ENCODE data around the gene ALK. TPM values are rescaled to one million over a fixed set of nuclear protein-coding genes. Genes with fewer than 3 reads are reported as not detected.

ALK gene
- total RNA-seq, 1 donor from 2014 or later: not detected

DNA sequence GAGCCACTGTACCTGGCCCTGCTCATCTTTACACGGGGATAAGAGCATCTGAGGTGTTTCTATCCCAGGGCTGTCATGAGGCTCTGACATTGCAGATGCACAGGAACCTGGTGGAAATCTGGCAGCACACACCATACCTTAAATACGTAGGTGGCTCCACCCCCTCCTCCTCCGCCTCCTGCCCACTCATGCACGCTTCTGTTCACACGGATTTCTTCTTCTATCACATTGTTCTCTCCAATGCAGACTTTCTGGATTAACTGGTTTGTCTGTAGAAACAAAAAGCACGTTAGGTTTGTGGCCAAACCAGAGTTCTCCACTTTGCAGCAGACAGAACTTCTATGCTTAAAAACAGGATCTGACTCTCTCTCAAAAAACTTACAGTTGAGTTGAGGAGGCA lies 688.0 kb downstream of the ALK start:
- TF ChIP-seq, protein P1, sequence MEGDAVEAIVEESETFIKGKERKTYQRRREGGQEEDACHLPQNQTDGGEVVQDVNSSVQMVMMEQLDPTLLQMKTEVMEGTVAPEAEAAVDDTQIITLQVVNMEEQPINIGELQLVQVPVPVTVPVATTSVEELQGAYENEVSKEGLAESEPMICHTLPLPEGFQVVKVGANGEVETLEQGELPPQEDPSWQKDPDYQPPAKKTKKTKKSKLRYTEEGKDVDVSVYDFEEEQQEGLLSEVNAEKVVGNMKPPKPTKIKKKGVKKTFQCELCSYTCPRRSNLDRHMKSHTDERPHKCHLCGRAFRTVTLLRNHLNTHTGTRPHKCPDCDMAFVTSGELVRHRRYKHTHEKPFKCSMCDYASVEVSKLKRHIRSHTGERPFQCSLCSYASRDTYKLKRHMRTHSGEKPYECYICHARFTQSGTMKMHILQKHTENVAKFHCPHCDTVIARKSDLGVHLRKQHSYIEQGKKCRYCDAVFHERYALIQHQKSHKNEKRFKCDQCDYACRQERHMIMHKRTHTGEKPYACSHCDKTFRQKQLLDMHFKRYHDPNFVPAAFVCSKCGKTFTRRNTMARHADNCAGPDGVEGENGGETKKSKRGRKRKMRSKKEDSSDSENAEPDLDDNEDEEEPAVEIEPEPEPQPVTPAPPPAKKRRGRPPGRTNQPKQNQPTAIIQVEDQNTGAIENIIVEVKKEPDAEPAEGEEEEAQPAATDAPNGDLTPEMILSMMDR (IDR thresholded peaks at IDR 0.05; ENCODE audit: unreplicated experiment): no peak
- Mint-ChIP-seq H3K36me3 (ENCODE audit: insufficient read depth) (no peaks in the 10 kb centered on the region), H3K4me3 (ENCODE audit: low read depth) (no peak overlapping the region), H3K27me3 (peaks cover 18% of the 10 kb centered on the region), H3K9me3 (ENCODE audit: low read depth) (no peaks in the 10 kb centered on the region), H3K27ac (no peak overlapping the region), H3K4me1 (ENCODE audit: low read depth) (no peaks in the 10 kb centered on the region)
- DNase-seq (ENCODE audit: low spot score, unreplicated experiment): no peak

DNA sequence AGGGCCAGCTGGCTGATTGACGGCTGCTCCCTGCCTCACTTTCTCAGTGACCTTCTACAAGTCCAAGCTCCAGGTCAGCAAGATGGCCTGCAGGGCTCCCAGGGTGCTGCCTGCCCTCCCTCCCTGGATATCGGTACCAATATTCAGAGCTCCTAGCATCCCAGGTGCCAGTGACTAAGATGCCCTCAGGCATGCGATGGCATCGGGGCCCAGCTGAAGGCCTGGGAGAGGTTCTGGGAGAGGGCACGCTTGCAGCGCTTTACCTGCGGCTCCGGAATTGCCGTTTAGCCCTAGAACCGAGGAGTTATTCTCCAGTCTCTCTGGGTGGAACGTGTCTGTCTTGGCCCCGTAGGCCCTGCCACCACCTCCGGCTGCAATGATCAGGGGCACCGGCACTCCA lies 689.3 kb downstream of the ALK start:
- H3K27ac Mint-ChIP-seq: no peak overlapping the region
- H3K9me3 Mint-ChIP-seq (ENCODE audit: low read depth): no peaks in the 10 kb centered on the region
- no peak overlapping the region for H3K4me3 Mint-ChIP-seq (ENCODE audit: low read depth)
- TF ChIP-seq, protein P1 (IDR thresholded peaks at IDR 0.05; ENCODE audit: unreplicated experiment): no peak
- H3K4me1 Mint-ChIP-seq (ENCODE audit: low read depth): no peaks in the 10 kb centered on the region
- H3K27me3 Mint-ChIP-seq: peaks cover 15% of the 10 kb centered on the region
- DNase-seq (ENCODE audit: low spot score, unreplicated experiment): no peak
- no peaks in the 10 kb centered on the region for H3K36me3 Mint-ChIP-seq (ENCODE audit: insufficient read depth)

DNA sequence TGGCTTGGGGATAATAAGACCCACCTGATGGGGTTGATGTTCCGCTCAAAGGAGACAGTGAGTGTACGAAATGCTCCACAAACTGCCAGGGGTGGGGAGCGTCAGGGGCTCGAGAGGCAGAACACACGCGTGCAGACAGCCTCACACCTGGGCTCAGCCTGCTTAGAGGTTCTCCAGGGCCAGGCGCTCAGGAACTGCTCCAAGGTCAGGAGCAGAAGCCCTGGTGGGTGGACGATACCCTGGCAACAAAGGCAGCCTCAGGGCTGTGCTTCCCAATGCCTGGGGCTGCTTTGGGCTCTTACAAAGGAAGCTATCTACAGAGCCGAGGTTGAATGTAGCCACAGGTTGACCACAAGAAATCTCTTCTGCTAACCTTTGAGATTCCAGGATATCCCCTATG lies 691.7 kb downstream of the ALK start:
- no peak for DNase-seq (ENCODE audit: low spot score, unreplicated experiment)
- H3K4me1 Mint-ChIP-seq (ENCODE audit: low read depth): no peaks in the 10 kb centered on the region
- H3K4me3 Mint-ChIP-seq (ENCODE audit: low read depth): no peak overlapping the region
- no peaks in the 10 kb centered on the region for H3K9me3 Mint-ChIP-seq (ENCODE audit: low read depth)
- H3K27me3 Mint-ChIP-seq: peaks cover 16% of the 10 kb centered on the region
- TF ChIP-seq, protein P1 (IDR thresholded peaks at IDR 0.05; ENCODE audit: unreplicated experiment): no peak
- no peak overlapping the region for H3K27ac Mint-ChIP-seq
- H3K36me3 Mint-ChIP-seq (ENCODE audit: insufficient read depth): no peaks in the 10 kb centered on the region

DNA sequence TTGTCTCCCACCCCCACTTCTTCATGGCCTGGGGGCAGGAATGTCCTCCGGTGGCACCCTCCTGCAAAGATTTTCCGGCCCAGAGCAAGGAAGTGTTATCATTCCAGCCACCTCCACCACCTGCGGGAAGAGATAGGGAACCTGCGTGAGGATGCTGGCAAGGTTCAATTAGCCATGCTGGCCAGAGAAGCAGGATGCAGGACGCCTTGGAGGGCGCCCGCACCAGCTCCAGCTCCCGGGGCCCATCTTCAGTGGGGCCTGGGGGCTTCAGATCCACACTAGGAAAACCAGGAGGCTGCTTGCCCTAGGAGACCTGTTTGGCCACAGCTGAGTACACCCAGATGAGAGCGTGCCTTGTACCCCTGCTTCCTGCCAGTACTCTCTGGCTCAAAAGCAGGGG lies 692.4 kb downstream of the ALK start:
- peaks cover 14% of the 10 kb centered on the region for H3K27me3 Mint-ChIP-seq
- H3K4me1 Mint-ChIP-seq (ENCODE audit: low read depth): no peaks in the 10 kb centered on the region
- no peaks in the 10 kb centered on the region for H3K9me3 Mint-ChIP-seq (ENCODE audit: low read depth)
- no peak for DNase-seq (ENCODE audit: low spot score, unreplicated experiment)
- H3K4me3 Mint-ChIP-seq (ENCODE audit: low read depth): no peak overlapping the region
- no peaks in the 10 kb centered on the region for H3K36me3 Mint-ChIP-seq (ENCODE audit: insufficient read depth)
- TF ChIP-seq, protein P1 (IDR thresholded peaks at IDR 0.05; ENCODE audit: unreplicated experiment): no peak
- H3K27ac Mint-ChIP-seq: no peak overlapping the region

DNA sequence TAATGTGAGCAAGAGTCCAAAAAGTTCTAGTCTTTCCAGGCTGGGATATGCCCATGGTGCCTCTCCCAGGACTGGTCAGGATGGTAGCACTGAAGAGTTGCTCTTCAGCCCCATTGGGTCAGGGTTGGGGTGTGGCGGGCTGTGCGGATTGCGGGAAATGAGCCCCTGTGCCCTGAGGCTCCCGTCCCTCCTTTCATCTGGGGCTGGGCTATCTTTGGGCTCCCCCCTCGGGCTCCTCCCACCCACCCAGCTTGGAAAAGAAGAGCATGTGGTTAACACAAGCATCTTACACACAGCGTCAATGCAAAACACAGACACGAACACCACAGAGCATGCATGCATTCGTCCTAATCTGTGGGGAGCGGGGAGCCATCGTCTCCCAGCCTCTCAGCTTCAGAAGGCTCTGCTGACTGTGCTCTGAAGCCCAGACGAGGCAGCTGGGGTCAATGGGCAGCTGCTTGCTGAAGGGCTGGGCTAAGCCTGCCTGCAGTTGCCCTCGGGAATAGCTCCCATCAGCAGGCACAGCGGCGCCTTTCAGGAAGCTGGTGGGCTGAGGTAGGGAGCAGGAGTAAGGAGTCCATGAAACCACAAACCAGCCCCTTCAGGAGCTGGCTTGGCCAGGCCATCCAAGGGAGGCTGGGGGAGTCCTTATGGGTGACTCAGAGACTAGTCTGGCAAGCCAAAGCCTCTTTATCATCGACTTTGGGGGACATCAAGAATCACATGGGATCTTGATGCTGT lies 693.3 kb downstream of the ALK start:
- H3K36me3 Mint-ChIP-seq (ENCODE audit: insufficient read depth): no peaks in the 10 kb centered on the region
- DNase-seq (ENCODE audit: low spot score, unreplicated experiment): no peak
- H3K9me3 Mint-ChIP-seq (ENCODE audit: low read depth): no peaks in the 10 kb centered on the region
- H3K4me1 Mint-ChIP-seq (ENCODE audit: low read depth): no peaks in the 10 kb centered on the region
- H3K27ac Mint-ChIP-seq: no peak overlapping the region
- H3K27me3 Mint-ChIP-seq: peaks cover 10% of the 10 kb centered on the region
- TF ChIP-seq, protein P1 (IDR thresholded peaks at IDR 0.05; ENCODE audit: unreplicated experiment): no peak
- H3K4me3 Mint-ChIP-seq (ENCODE audit: low read depth): no peak overlapping the region
